Activated CD8-positive, alpha-beta T cell treated with anti-CD3 and anti-CD28 coated beads, Interleukin-2, amount 10 ng/mL, durations not matched to agents 7 days and 5 days (primary cell): ENCODE measurements around the gene TIPRL. TPM values are rescaled to one million over a fixed set of nuclear protein-coding genes. Genes with fewer than 3 reads are reported as not detected.
"Not testable (repeated sequence)": the region's sequence is repeated elsewhere in the genome, so short reads cannot be mapped to it uniquely, and the experiment has no call there.

ENCODE experiments used
- ATAC-seq: fragments of 150-1000 bp; cut with Tn5 transposase; one replicate; pipeline ENCODE4 v1.10.0; 2021; ENCODE audit warnings: moderate library complexity
- CTCF ChIA-PET: fragments of 350-600 bp; sonication (Branson Sonifier 250); formaldehyde crosslinking; loops from one replicate; lab custom pipeline; 2021; ENCODE audit warnings: antibody characterized with exemption; lab: Charles Lee
- POLR2A ChIA-PET: fragments of 350-600 bp; sonication (Branson Sonifier 250); formaldehyde crosslinking; loops from one replicate; lab custom pipeline; 2021; ENCODE audit warnings: antibody characterized with exemption; lab: Charles Lee
- DNase-seq: peaks from one replicate; pipeline ENCODE4 v3.0.0-alpha.2; 2020
- H3K27ac Mint-ChIP-seq: one replicate; pipeline ENCODE4 v1.8.0; 2021; ENCODE audit warnings: mild to moderate bottlenecking, mixed read lengths
- H3K27me3 Mint-ChIP-seq: one replicate; pipeline ENCODE4 v1.8.0; 2021; ENCODE audit warnings: low read depth, mixed read lengths
- H3K36me3 Mint-ChIP-seq: one replicate; pipeline ENCODE4 v1.8.0; 2021; ENCODE audit warnings: low read depth, mixed read lengths
- H3K4me1 Mint-ChIP-seq: one replicate; pipeline ENCODE4 v1.8.0; 2021; ENCODE audit warnings: low read depth, mixed read lengths
- H3K4me3 Mint-ChIP-seq: one replicate; pipeline ENCODE4 v1.8.0; 2021; ENCODE audit warnings: mild to moderate bottlenecking, mixed read lengths
- H3K9me3 Mint-ChIP-seq: one replicate; pipeline ENCODE4 v1.8.0; 2022; ENCODE audit warnings: mixed read lengths; ENCODE audit not compliant: insufficient read depth
- total RNA-seq, 2 experiments: library from RNA; stranded (reverse); gene quantifications; one replicate each; pipeline ENCODE4 v1.2.3, GENCODE V29; 2021

Gene TIPRL
- total RNA-seq, 2 experiments from 2014 or later, result 48.6 to 53.6 TPM

DNA sequence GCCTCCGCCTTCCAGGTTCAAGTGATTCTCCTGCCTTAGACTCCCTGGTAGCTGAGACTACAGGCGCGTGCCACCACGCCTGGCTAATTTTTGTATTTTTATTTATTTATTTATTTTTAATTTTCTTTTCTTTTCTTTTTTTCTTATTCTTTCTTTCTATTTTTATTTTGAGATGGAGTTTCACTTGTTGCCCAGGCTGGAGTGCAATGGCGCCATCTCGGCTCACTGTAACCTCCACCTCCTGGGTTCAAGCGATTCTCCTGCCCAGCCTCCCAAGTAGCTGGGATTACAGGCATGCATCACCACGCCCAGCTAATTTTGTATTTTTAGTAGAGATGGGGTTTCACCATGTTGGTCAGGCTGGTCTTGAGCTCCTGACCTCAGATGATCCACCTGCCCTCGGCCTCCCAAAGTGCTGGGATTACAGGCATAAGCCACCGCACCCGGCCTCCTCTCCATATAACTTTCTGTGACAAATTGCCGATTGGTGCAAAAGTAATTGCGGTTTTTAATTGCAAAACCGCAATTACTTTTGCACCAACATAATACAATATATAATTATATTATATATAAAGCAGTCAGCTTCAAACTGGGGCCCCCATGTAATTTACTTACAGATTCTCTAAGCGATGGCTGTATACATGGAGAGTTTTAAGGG, 2.4 kb downstream of the TIPRL start:
- ATAC-seq, H3K27ac Mint-ChIP-seq, H3K4me3 Mint-ChIP-seq, H3K27me3 Mint-ChIP-seq, H3K9me3 Mint-ChIP-seq, DNase-seq: not testable (repeated sequence)
- ChIA-PET POLR2A (interaction anchor here (3.4 kb wide), 1 partner anchor 46 kb away, joined by 19 read pairs; the partner anchor contains the start of gene SFT2D2), CTCF (interaction anchor here (2.5 kb wide), 1 partner anchor 8 kb away, joined by 11 read pairs; no protein-coding TSS in a partner anchor)
- H3K4me1 Mint-ChIP-seq, result peaks cover 11% of the 10 kb centered on the region
- peaks cover 17% of the 10 kb centered on the region for H3K36me3 Mint-ChIP-seq

- peaks cover 48% of the 10 kb centered on the region for H3K36me3 Mint-ChIP-seq
- H3K4me1 Mint-ChIP-seq, result peaks cover 5% of the 10 kb centered on the region
- ChIA-PET POLR2A (no interaction called here), CTCF (interaction anchor here (1.4 to 2.0 kb wide), 2 partner anchors 48 to 105 kb away, joined by 4 to 5 read pairs; no protein-coding TSS in a partner anchor)
- no peak overlapping the region for H3K4me3 Mint-ChIP-seq
- no peak overlapping the region for H3K27ac Mint-ChIP-seq
- DNase-seq, result no peak
- ATAC-seq, result no peak
- H3K9me3 Mint-ChIP-seq, result no peaks in the 10 kb centered on the region
- no peaks in the 10 kb centered on the region for H3K27me3 Mint-ChIP-seq
These were observed 8.4 kb downstream of the TIPRL start for GRCh38 chr1:168187177-168187576.

DNA sequence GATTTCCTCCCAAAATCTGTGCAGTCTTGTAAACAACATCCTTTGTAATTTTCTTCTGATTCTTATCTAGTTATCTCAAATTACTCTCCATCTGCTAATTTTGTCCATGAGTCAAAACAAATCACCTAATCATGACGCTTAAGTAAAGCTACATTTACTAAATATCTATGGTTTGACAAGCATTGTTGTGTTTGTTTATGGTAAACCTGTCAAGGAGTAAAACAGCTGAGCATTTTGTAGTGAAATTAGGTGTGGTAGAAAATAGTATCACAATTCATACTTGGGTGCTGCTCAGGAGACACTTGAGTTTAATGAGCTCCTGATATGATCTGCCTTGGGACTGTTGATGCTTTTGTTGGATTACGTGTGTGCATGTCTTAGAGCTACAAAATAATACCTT, 11.6 kb downstream of the TIPRL start:
- no peak for ATAC-seq
- no peaks in the 10 kb centered on the region for H3K27me3 Mint-ChIP-seq
- ChIA-PET POLR2A (no interaction called here), CTCF (interaction anchor here (0.6 to 2.9 kb wide), 2 partner anchors 11 to 45 kb away, joined by 3 to 11 read pairs; partner anchors contain the start of gene TIPRL)
- H3K4me1 Mint-ChIP-seq, result no peaks in the 10 kb centered on the region
- no peak for DNase-seq
- H3K27ac Mint-ChIP-seq, result no peak overlapping the region
- H3K9me3 Mint-ChIP-seq, result no peaks in the 10 kb centered on the region
- H3K4me3 Mint-ChIP-seq, result no peak overlapping the region
- H3K36me3 Mint-ChIP-seq, result peaks cover 52% of the 10 kb centered on the region

DNA sequence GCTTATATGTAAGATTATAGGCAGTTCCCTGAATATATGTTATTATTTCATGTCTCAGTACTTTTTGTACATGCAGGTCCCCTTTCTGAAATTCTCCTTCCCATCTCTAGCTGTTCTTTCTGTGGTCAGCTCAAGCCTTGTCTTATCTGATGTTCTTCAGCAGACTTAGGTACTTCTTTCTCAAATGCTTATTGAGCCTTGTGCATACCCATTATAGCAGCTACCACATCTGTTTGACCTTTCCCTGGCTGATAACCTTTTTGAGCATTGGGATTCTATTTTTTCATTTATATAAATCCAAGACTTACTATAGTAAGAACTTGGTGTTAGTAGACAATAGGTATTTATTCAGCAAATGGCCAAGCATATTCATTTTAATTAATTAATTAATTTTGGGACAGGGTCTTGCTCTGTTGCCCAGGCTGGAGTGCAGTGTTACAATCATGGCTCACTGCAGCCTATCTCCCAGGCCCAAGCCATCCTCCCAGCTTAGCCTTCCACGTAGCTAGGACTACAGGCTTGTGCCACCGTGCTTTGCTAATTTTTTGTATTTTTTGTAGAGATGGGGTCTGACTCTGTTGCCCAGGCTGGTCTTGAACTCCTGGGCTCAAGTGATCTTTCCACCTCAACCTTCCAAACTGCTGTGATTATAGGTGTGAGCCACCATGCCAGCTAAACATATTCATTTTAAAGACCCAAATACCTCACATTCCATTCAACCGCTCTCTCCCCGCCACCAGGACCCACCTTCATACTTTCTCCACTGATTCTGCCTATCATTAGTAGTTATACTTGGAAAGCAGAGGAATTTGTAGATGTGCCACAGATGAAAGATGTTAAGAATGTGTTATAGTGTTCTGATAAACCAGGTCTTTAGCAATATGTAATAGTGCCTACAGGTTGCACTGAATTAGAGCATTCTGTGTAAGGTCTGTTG, 16.7 kb downstream of the TIPRL start:
- ChIA-PET POLR2A (no interaction called here), CTCF (interaction anchor here (0.5 to 1.6 kb wide), 2 partner anchors 17 to 112 kb away, joined by 3 read pairs; partner anchors contain the start of gene TIPRL)
- no peaks in the 10 kb centered on the region for H3K27me3 Mint-ChIP-seq
- no peak overlapping the region for H3K27ac Mint-ChIP-seq
- peaks cover 45% of the 10 kb centered on the region for H3K36me3 Mint-ChIP-seq
- H3K9me3 Mint-ChIP-seq, result no peaks in the 10 kb centered on the region
- no peaks in the 10 kb centered on the region for H3K4me1 Mint-ChIP-seq
- ATAC-seq (no peak), DNase-seq (no peak)
- H3K4me3 Mint-ChIP-seq, result no peak overlapping the region

- no peak for ATAC-seq
- Mint-ChIP-seq H3K36me3 (peaks cover 58% of the 10 kb centered on the region), H3K27ac (no peak overlapping the region), H3K4me1 (no peaks in the 10 kb centered on the region), H3K9me3 (no peaks in the 10 kb centered on the region), H3K27me3 (no peaks in the 10 kb centered on the region), H3K4me3 (no peak overlapping the region)
- ChIA-PET CTCF (interaction anchor here (0.7 to 1.4 kb wide), 3 partner anchors 16 to 117 kb away, joined by 3 to 4 read pairs (median 4); no protein-coding TSS in a partner anchor), POLR2A (no interaction called here)
- DNase-seq, result no peak
These were observed 20.3 kb downstream of the TIPRL start for GRCh38 chr1:168199056-168199455.

DNA sequence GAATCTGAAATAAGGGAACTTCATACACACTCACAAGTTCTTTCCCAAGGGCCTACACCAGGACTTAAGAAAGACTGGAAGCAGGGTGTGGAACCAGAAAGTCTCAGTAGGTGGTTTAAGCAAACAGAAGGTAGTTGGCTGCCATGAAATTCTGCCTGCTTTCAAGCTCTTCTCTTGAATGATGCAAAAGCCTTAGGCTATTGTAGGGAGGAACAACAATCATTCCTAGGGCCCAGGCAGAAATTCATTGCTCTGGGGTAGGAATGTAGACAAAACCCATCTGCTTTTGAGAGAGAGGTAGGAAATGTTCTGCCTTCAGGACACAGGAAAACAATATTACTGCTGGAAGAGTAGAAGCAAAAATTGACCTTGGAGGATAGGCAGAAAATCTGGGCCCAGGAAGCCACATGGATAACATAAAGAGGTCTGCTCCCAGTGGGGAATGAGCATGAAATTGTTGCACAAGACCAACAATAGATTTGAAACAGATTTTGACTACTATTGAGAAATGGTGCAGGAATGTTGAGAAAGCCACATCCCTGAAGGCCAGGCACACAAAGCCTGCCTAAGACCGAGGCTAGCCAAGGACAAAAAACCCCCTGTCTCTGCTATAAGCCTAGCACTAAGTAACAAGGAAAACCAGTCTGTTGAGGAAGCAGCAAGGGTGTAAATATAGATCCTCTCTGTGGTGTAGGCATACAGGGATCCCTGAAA, 24.3 kb downstream of the TIPRL start:
- Mint-ChIP-seq H3K27me3 (no peaks in the 10 kb centered on the region), H3K36me3 (peaks cover 48% of the 10 kb centered on the region), H3K9me3 (no peaks in the 10 kb centered on the region), H3K4me3 (no peak overlapping the region), H3K4me1 (no peaks in the 10 kb centered on the region), H3K27ac (no peak overlapping the region)
- DNase-seq, result no peak
- ATAC-seq, result no peak
- POLR2A ChIA-PET, result interaction anchor here (1.0 kb wide), 1 partner anchor 15 kb away, joined by 3 read pairs; no protein-coding TSS in a partner anchor
- CTCF ChIA-PET, result no interaction called here

DNA sequence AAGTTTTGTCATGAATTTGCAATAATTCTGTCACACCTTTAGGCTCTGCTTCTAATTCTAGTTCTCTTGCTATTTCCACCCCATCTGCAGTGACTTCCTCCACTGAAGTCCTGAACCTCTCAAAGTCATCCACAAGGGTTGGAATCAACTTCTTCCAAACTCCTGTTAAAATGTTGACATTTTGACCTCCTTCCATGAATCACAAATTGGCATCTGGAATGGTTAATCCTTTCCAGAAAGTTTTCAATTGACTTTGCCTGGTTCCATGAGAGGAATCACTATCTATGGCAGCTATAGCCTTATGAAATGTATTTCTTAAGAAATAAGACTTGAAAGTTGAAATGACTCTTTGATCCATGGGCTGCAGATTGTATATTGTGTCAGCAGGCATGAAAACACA, 27.3 kb downstream of the TIPRL start:
- POLR2A ChIA-PET, result no interaction called here
- H3K27me3 Mint-ChIP-seq, result no peaks in the 10 kb centered on the region
- CTCF ChIA-PET, result no interaction called here

GRCh38 chr1:168207673-168208072, 28.9 kb downstream of the TIPRL start:
- CTCF ChIA-PET, DNase-seq, ATAC-seq, H3K27ac Mint-ChIP-seq, H3K27me3 Mint-ChIP-seq, H3K4me3 Mint-ChIP-seq, H3K9me3 Mint-ChIP-seq, H3K4me1 Mint-ChIP-seq, POLR2A ChIA-PET: not testable (repeated sequence)
- peaks cover 21% of the 10 kb centered on the region for H3K36me3 Mint-ChIP-seq

More for the DNA sequence above, 27.3 kb downstream of the TIPRL start:
- Mint-ChIP-seq H3K9me3 (no peaks in the 10 kb centered on the region), H3K4me1 (no peaks in the 10 kb centered on the region), H3K27ac (no peak overlapping the region), H3K4me3 (no peak overlapping the region), H3K36me3 (peaks cover 30% of the 10 kb centered on the region)
- no peak for DNase-seq
- no peak for ATAC-seq

DNA sequence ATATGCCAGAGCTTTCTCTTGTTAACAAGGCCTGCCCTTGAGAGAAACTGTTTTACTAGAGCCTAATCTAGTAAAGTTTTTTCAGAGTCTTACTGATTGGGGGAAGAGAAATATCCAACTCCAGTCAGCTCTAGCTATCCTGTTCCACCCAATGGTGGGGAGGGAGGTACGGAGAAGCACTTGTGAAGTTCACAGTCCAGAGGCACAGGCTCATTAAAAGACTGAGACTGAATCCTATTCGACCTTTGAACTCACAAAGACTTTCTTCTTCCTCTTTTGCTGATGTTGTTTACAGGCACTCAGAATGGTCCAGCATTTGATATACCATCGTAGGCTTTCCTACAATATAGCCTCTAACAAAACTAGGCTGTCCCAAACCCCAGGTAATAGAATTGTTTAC, 31.6 kb downstream of the TIPRL start:
- Mint-ChIP-seq H3K4me1 (no peaks in the 10 kb centered on the region), H3K36me3 (peaks cover 6% of the 10 kb centered on the region), H3K9me3 (no peaks in the 10 kb centered on the region), H3K27me3 (peaks cover 3% of the 10 kb centered on the region), H3K27ac (no peak overlapping the region), H3K4me3 (no peak overlapping the region)
- ATAC-seq (no peak), DNase-seq (no peak)
- ChIA-PET CTCF (no interaction called here), POLR2A (interaction anchor here (0.5 kb wide), 1 partner anchor 8 kb away, joined by 3 read pairs; no protein-coding TSS in a partner anchor)

DNA sequence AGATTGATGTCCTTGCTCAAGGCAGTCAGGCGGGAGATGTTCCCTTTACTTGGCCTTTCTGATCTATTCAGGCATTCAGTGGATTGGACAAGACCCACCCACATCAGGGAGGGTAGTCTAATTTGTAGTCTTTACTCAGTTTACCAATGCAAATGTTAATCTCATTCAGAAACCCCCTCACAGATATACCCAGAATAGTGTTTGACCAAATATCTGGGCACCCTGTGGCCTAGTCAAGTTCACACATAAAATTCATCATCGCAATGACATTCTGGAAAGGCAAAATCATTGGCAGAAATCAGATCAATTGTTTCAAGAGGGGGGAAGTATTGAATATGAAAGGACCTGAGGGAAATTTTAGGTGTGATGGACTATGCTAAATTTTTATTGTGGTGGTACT, 34.6 kb downstream of the TIPRL start:
- POLR2A ChIA-PET, result no interaction called here
- Mint-ChIP-seq H3K4me1 (no peaks in the 10 kb centered on the region), H3K4me3 (no peak overlapping the region), H3K27me3 (peaks cover 3% of the 10 kb centered on the region), H3K27ac (no peak overlapping the region), H3K9me3 (no peaks in the 10 kb centered on the region), H3K36me3 (peaks cover 2% of the 10 kb centered on the region)
- CTCF ChIA-PET, result no interaction called here
- ATAC-seq, result no peak
- DNase-seq, result no peak

GRCh38 chr1:168216171-168216570, 37.4 kb downstream of the TIPRL start:
- Mint-ChIP-seq H3K27ac (no peak overlapping the region), H3K9me3 (no peaks in the 10 kb centered on the region), H3K4me3 (no peak overlapping the region), H3K36me3 (no peaks in the 10 kb centered on the region), H3K4me1 (no peaks in the 10 kb centered on the region), H3K27me3 (peaks cover 3% of the 10 kb centered on the region)
- CTCF ChIA-PET, result interaction anchor here (2.2 kb wide), 1 partner anchor 19 kb away, joined by 7 read pairs; no protein-coding TSS in a partner anchor
- POLR2A ChIA-PET, result no interaction called here
- ATAC-seq, result no peak
- DNase-seq, result no peak
